HG03175 (cell line): ENCODE measurements around the gene PFDN1.

ENCODE experiments used
- ATAC-seq: cut with Tn5 transposase; IDR thresholded peaks from one replicate; pipeline ENCODE4 v1.9.1; 2021; ENCODE audit warnings: mild to moderate bottlenecking, moderate library complexity; ENCODE audit not compliant: unreplicated experiment

The PFDN1 gene

DNA sequence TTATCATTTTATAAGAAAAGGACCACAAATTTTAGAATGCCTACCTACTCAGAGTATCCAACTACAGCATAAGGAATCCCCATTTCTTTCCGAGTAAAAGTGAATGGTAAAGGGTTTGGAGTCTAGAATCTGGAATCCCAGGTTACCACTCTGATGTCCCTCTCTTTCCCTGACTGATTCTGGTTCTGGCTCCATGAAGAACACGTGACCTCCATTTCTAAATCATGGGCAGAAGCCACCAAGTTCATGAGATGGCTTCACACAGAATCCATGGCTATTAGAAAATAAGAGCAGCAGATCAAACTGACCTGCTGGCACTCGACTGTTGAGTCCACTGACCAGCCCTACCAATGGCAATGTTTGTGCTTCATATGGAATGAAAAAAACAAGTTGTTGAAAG is 40.7 kb downstream of the PFDN1 start:
- no peak for ATAC-seq

DNA sequence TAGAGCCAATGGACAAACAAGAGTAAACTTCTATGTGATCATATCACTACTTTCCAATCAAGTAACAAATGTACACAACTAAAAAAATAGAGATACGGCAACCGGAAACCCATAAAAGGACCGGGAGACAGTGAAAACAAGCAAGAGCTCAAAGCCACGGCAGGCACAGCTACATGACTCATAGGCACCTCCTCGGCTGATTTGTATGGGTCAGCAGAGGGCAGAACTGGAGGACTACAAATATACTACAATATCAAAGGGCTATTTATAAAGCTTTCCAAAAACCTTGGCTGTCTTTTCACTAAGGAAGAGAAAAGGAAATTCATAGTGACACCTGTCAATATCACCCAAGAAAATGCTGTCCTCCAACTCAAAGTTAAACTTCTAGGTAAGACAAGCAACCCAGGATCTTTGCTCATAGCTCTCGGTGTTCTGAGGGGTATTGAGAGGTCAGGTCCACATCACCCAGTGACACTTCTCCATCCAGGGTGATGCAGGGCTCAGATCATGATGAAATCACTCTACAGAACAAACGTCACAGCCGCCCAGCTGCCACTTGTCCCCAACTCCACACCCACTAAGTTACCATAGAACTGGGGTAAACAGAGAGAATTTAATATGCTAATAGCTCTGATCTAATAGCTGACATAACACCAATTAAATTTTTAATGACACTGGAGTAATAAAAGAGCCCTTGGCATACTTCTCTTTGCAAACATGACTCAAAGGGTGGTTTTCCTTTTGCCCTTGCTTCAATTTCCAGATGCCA is 41.3 kb downstream of the PFDN1 start:
- no peak for ATAC-seq

GRCh38 chr5:140260089-140260656 is 42.7 kb downstream of the PFDN1 start:
- ATAC-seq: no peak

DNA sequence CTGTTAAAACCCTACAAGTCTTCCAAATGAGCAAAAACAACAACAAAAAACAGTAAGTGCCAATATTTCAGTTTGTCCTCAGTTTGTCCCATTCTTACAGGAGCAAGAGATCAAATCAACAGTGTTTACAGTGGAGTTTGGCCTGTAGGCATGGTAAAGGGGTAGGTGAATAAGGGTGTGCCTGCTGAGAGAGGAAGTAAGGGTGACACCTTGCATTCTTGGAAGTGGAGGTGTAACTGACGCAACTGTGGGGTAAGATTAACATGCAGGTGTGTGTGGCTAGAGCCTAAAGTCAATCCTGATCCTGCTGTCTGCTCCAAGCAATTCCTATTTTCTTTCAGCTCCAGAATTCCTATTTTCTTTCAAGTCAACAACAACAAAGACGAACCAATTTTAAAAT is 43.4 kb downstream of the PFDN1 start:
- ATAC-seq: no peak

DNA sequence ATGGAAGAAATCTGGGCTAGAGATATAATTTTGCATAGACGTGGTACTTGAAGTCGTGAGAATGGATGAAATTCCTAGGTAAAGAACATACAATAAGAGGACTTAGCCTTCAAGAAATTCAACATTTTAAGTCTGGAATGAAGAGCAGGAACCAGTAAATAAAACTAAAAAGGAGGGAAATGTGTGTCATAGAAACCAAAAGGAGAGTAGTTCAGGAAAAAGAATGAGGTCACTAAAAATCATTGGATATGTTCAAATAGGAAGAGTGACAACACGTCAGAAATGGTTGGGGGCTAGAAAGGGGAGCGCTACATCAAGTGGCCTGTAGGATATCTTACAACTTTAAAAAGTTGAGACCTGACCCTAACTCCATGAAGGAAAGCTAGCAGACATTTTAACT is 44.0 kb downstream of the PFDN1 start:
- no peak for ATAC-seq

DNA sequence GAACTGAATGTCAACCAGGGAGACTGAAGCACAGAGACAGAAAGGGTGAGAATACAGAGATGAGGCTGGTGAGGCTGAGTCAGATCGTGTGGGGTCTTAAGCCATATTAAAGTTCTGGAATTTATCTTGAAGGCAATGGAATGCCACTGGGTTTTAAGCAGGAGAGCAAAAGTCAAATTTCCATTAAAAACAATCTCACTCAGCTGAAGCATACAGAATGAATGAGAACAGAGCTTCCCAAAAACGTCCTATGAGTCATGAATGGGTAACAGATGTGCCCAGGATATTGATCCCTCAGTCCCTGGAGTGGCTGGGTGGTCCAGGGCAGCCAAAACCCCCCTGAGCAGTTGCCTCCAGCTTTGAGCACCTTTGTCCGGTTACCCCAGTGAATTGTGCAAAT is 44.9 kb downstream of the PFDN1 start:
- ATAC-seq: no peak

DNA sequence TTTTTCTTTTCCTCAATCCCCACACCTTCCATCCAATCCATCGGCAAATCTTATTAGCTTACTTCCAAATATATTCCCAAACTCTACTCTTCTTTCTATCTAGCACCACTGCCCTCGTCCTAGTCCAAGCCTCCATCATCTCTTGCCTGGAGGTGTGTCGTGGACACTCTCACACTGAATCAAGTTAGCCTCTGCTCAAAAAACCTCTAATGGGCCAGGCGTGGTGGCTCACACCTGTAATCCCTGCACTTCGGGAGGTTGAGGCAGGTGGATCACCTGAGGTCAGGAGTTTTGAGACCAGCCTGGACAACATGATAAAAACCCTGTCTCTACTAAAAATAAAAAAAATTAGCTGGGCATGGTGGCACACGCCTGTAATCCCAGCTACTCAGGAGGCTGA is 46.2 kb downstream of the PFDN1 start:
- no peak for ATAC-seq

DNA sequence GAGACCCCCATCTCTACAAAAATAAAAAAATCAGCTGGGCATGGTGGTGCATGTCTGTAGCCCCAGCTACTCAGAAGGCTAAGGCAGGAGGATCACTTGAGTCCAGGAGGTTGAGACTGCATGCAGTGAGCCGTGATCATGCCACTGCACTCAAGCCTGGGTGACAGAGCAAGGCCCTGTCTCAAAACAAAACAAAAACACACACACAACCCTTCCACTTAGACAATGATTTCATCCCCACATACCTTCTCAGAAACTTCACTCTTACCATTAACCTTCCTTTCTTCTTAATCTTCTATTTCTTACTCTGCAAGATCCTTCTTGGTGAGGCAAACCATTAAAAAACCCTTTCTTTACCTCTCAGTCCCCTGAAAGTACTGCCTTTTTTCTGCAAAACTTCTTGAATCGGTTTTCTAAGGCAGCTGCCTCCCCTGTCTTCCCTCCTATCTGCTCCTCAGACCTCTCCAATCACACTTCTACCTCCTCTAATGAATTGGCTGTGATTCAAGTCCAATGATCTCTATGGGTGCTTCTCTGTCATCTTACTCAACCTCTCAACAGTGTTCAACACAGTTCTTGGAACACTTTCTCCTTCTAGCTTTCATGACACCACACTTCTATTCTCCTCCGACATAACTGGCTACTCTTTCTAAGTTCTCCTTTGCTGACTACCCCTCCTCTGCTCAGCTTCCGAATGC is 47.3 kb downstream of the PFDN1 start:
- ATAC-seq: no peak

DNA sequence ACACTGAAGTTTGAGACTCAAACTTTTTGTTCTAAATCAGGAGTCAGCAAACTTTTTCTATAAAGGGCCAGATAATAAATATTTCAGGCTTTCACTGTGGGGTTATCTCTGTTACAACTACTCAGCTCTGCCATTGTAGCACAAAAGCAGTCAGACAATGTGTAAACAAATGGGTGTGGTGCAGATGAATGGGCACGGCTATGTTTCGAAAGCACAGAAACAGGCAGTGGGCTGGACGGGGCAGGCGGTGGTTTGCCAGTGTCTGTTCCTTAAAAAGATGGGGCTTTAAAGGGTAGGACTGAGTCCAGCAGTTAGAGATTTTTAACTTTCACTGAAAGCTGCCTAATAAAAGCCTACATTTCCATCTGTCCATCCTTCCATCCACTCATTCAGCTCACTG is 48.9 kb downstream of the PFDN1 start:
- ATAC-seq: no peak

- no peak for ATAC-seq
Measured at GRCh38 chr5:140252470-140253126, 50.3 kb downstream of the PFDN1 start.

DNA sequence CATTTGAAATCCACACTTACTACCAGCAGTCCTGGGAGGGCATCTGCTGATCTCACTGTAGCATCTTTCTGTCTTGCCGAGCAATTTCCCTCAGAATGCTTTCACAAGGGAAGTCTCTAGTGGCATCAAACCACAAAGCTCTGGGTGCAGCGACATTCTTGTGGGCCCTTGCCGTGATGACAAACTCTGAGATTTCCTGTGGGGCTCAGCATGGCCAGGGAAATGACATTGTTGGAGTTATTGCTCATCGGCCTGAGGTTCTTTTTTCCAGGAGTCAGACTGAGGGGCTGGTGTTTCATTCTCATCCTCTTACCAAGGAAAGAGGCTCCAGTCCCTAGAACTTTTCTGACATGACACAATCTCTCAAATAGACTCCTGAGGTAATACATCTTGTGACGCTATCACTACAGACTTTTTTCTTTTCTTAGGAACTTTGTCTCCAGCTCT is 51.4 kb downstream of the PFDN1 start:
- ATAC-seq: no peak

DNA sequence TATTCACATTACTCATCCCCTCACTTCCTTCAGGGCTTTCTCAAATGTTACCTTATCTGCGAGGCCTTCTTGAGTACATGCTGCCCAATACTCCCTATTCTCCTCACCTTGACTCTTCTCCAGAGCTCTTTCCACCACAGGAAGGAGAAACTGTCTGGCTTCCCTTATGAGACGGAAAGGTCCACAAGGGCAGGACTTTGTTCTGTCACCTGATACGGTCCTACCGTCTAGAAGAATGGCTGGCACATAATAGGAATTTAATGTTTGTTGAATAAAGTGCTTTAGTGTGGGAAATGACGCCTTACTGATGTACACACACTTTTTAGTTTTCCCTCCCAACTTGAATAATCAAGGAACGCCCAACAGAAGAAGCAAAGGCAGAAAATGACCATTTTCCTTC is 52.5 kb downstream of the PFDN1 start:
- no peak for ATAC-seq

DNA sequence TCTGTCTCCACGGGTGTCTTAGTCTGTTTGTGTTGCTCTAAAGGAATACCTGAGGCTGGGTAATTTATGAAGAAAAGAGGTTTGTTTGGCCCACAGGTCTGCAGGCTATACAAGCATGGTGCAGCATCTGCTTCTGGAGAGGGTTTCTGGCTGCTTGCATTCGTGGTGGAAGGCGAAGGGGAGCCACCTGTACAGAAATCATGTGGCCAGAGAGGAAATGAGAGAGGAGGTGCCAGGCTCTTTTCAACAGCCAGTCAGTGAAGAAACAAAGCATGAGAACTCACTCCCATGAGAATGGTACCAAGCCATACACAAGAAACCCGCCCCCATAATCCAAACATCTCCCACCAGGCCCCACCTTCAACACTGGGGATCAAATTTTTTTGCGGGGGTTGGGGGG is 53.4 kb downstream of the PFDN1 start:
- no peak for ATAC-seq

DNA sequence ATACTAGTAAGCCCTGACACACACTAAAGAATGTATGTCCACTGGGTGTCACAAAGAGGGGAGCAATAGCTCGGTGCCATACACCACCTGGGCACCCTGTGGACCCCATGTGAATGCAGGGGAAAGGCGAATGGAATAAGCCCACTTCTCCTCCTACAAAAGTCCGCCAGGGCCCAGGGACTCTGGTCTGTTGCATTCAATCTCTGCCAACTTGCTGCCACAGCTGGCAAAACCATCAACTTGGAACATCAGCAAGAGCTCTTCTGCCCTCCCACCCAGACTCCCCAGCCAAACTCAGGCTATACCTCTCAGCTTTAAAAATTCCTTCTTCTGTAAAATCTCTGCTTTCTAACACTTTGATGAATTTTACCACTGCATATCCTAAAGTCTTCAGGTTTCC is 54.5 kb downstream of the PFDN1 start:
- no peak for ATAC-seq

DNA sequence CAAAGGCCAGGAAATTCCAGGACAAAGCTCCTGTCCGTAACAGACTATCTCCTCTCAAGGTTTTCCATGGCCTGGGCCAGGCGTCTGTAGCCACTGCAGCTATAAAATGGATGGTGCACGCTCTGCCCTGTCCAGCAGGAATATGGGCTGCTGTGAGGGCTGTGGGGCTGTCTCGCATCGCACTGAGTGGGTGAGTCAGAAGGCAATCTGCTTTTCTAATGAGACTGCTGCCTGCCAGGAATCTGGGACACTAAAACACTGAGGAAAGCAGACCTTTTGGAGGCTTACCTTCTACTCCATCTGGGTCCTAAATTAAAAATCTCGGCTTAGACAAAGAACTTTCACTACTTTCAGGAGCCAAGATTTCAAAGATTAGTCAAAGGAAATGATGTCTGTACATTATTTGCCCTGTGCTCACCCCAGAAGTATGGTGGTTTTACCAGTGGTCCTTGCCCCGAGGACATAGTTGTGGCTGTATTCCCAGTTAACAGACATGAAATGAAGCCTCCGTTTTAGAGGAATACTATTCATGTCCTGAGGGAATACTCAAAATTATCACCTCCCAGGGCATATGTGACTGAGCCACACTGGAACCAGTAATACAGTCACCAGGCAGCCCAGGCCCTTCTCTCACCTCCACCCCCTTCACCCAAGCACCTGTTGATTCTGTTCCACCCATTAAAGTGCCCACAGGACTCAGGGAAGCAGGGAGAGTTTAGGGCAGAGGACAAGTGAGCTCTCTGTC is 56.4 kb downstream of the PFDN1 start:
- no peak for ATAC-seq

GRCh38 chr5:140245926-140246325 is 57.0 kb downstream of the PFDN1 start:
- ATAC-seq: no peak

GRCh38 chr5:140245341-140245740 is 57.6 kb downstream of the PFDN1 start:
- ATAC-seq: no peak

DNA sequence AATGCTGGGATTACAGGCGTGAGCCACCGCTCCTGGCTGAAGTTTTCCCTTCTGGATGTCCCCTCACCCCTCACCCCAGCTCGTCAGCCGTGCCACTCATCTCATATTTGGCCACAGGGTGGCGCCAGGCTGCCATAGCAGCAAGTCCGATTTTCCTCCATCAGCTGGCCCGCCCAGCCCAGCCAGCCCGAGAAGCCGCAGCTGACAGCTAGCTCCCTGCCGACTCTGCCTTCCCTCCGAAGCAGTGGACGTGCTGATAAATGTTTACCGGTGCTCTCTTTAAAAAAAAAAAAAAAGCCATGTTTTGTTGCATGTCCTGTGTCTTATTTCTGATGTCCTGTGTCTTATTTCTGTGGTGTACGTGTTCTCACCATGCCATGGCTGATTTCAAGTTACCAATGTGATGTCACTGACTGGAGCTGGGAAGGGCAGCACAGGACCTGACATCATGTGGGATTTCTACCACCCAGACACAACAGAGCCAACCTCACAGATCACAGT is 58.3 kb downstream of the PFDN1 start:
- peak; percentile 66 for ATAC-seq

DNA sequence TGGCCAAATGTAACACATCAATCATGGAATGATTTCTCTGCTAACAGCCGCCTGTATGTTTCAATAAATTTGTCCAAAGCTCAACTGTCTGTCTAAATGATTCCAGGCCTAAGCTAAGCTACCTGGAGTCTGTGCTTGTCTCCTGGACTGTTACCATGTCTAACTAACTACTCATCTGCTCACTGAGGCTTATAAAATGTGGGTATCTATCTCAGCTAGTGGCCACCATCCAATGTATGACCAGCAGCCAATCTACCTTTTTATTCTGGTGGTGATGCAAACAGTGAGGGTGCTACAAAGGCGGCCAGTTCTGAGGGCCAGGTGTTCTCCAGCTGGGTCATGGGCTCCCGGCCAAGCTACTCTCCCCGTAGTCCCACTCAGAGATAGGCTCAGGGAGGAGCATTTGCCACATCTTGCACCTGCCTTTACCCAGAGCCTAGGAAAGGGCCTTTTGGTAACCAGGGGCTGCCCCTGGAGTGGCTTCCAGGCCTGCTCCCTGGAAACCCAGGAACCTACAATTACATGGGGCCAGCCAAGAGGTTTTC is 59.1 kb downstream of the PFDN1 start:
- ATAC-seq: no peak

DNA sequence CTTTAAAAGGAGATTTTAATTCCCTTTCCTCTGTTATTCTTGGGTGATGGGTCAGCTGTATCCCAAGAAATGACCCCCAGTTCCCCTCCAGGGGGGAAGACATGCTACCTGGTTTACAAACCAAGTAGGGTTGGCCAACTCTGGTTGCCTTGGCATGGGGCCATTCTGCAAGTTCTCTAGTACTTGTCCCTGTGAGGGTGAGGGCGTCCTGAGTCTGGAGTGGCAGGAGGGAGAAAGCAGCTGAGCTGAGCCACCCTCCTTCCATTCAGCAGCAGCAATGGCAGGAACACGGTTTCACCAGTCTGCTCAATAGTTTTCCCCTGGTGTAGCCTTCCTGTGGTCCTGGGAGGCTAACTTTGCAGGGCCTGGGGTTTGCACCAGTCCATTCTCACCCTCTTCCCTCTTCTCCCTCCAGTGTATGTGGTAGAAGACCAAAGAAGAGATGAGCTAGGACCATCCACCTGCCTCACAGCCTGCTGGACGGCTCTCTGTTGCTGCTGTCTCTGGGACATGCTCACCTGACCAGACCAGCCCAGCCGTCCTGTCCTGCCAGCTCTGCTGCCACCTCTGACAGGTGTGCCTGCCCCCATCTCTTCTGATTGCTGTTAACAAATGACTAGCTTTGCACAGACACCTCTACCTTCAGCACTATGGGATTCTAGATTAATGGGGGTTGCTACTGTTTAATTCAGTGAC is 59.9 kb downstream of the PFDN1 start:
- no peak for ATAC-seq
